Measurements from ENCODE around the gene CDC45. TPM values are rescaled to one million over a fixed set of nuclear protein-coding genes. Genes with fewer than 3 reads are reported as not detected.

Gene CDC45
- total and polyA plus RNA-seq, 2 donors (not counting 1 experiment from before 2014, with no cell fraction given), result 3.8 to 12.0 TPM

DNA sequence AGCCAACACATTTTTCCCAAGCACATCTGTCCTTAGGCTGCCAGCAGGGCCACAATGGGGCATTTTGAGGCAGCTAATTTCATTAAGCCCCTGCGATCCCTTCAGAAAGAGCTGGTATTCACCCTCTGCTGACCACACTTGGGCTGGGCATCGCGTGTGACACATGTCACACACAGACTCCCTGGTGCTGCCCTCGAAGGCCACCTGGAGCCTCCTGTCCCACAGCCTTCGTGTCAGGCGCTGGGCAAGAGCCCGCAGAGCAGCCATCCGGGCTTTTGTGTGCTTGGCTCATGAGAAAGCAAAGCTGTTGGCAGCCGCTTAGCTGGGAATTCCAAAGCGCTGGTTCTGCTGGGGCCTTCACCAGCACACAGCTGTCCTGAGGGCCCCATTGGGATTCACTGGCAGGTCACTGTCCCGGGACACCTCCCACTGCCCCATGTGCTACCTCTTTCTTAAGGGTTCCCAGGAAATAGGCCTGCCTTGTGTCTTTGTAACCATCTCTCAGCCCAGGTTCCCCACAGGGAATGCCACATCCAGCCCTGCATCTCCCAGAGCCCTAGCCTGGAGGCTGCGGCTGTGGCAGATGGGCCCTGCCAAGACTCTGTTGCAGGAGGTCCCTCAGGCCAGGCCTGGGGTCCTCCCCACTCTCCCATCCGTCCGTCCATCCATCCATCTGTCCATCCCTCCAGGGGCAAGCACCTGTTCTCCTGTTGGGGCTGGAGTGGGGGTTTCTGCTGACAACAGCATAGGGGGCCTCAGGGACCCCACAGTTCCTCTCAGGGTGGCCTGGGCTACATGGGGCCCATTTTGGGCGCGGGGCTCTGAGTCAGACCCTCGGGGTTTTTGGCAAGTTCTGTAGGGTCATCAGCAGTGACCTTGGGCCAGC lies 39.6 kb downstream of the CDC45 start:
- Histone ChIP-seq H3K9ac (ENCODE audit: insufficient read depth, low read length) (no peak overlapping the region), H3K4me2 (ENCODE audit: extremely low read depth, insufficient read depth, low read length) (no peak overlapping the region), H3K9me3 (ENCODE audit: control insufficient read depth, insufficient read depth, low read depth, low read length) (no peaks in the 10 kb centered on the region), H2AFZ (ENCODE audit: low read length) (no peak overlapping the region), H3K79me2 (ENCODE audit: control insufficient read depth, insufficient read depth, low read length) (no peaks in the 10 kb centered on the region), H3K36me3 (ENCODE audit: control insufficient read depth, insufficient read depth, low read length) (peaks cover 2% of the 10 kb centered on the region), H3K27me3 (ENCODE audit: control insufficient read depth, insufficient read depth, low read length) (peaks cover 7% of the 10 kb centered on the region), H3K4me3 (replicated peaks in 1 of 4; ENCODE audit: control extremely low read depth in 1 of 4, insufficient read depth in 1 of 4, low read depth in 3 of 4, low read length in 4 of 4) (no peak overlapping the region), H3K4me1 (ENCODE audit: control insufficient read depth, extremely low read depth, insufficient read depth, low read length) (no peaks in the 10 kb centered on the region), H3K27ac (ENCODE audit: insufficient read depth, low read length) (no peak overlapping the region), H4K20me1 (ENCODE audit: control insufficient read depth, extremely low read depth, insufficient read depth, low read length) (no peaks in the 10 kb centered on the region)
- TF ChIP-seq, protein P1, sequence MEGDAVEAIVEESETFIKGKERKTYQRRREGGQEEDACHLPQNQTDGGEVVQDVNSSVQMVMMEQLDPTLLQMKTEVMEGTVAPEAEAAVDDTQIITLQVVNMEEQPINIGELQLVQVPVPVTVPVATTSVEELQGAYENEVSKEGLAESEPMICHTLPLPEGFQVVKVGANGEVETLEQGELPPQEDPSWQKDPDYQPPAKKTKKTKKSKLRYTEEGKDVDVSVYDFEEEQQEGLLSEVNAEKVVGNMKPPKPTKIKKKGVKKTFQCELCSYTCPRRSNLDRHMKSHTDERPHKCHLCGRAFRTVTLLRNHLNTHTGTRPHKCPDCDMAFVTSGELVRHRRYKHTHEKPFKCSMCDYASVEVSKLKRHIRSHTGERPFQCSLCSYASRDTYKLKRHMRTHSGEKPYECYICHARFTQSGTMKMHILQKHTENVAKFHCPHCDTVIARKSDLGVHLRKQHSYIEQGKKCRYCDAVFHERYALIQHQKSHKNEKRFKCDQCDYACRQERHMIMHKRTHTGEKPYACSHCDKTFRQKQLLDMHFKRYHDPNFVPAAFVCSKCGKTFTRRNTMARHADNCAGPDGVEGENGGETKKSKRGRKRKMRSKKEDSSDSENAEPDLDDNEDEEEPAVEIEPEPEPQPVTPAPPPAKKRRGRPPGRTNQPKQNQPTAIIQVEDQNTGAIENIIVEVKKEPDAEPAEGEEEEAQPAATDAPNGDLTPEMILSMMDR (conservative IDR thresholded peaks at IDR 0.05 in 1 of 2, IDR thresholded peaks at IDR 0.05 in 1 of 2; ENCODE audit: low read depth in 1 of 2, low read length in 2 of 2), result no peak
- no peak for TF ChIP-seq EZH2 (IDR thresholded peaks at IDR 0.05; ENCODE audit: low read length, missing control alignments)
- DNase-seq (ENCODE audit: low read depth in 2 of 2), result no peak

DNA sequence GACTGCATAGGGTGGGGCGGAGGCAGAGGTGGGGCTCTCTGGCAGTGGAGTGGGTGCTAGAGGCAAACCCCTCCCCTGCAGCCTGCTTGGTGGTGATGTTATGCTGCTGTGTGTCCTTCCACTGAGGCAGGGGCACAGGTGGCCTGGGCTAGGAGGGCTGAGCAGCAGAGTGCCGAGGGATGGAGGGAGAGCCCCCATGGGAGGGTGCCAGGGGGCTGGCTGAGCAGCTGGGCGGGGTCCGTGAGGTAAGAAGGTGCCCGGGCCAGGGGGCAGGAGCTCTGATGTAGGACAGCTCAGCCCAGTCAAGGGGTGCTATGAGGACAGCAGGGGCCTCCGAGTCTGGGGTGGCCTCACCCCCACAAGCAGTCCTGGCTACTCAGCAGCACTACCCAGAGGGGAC lies 40.3 kb downstream of the CDC45 start:
- peaks cover 7% of the 10 kb centered on the region for H3K27me3 ChIP-seq (ENCODE audit: control insufficient read depth, insufficient read depth, low read length)
- H3K4me2 ChIP-seq (ENCODE audit: extremely low read depth, insufficient read depth, low read length), result no peak overlapping the region
- H3K79me2 ChIP-seq (ENCODE audit: control insufficient read depth, insufficient read depth, low read length), result no peaks in the 10 kb centered on the region
- peaks cover 2% of the 10 kb centered on the region for H3K36me3 ChIP-seq (ENCODE audit: control insufficient read depth, insufficient read depth, low read length)
- no peak overlapping the region for H3K27ac ChIP-seq (ENCODE audit: insufficient read depth, low read length)
- no peak overlapping the region for H3K4me3 ChIP-seq (replicated peaks in 1 of 4; ENCODE audit: control extremely low read depth in 1 of 4, insufficient read depth in 1 of 4, low read depth in 3 of 4, low read length in 4 of 4)
- no peak overlapping the region for H3K9ac ChIP-seq (ENCODE audit: insufficient read depth, low read length)
- TF ChIP-seq, protein P1 (conservative IDR thresholded peaks at IDR 0.05 in 1 of 2, IDR thresholded peaks at IDR 0.05 in 1 of 2; ENCODE audit: low read depth in 1 of 2, low read length in 2 of 2), result no peak
- no peak for TF ChIP-seq EZH2 (IDR thresholded peaks at IDR 0.05; ENCODE audit: low read length, missing control alignments)
- no peaks in the 10 kb centered on the region for H3K9me3 ChIP-seq (ENCODE audit: control insufficient read depth, insufficient read depth, low read depth, low read length)
- no peaks in the 10 kb centered on the region for H3K4me1 ChIP-seq (ENCODE audit: control insufficient read depth, extremely low read depth, insufficient read depth, low read length)
- H2AFZ ChIP-seq (ENCODE audit: low read length), result no peak overlapping the region
- DNase-seq (ENCODE audit: low read depth in 2 of 2), result no peak
- no peaks in the 10 kb centered on the region for H4K20me1 ChIP-seq (ENCODE audit: control insufficient read depth, extremely low read depth, insufficient read depth, low read length)

DNA sequence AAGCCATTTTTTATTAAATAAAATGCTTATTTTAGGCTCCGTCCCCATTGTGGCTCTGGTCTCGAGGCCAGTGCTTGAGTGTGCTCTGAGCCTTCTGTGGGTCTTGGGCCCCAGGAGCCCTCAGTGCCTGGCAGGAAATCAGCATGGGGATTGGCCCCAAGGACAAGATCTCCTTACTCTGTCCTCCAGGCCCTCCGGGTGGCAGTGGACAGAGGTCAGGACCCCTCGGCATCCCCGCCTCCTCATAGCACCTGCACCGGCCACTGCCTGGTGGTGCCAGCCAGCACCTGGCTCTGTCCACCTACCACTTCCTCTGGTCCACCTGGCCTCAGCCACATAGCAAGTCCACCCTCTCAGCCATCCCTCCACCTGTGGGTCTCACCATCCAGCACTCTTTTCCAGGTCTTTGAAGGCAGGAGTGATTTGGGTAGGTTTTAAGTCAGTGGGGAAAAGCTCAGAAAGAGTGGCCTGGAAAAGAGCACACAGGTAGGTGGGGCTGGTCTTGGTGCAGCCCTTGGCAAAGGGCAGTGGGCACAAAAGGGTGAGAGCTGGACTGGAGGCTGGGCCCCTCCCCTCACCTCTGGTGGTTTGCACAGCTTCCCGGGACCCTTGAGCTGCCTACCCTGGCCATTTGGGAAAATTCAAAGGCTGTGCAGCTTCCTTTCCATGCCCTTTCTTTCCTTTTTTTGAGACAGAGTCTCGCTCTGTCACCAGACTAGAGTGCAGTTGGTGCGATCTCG lies 41.0 kb downstream of the CDC45 start:
- H3K9me3 ChIP-seq (ENCODE audit: control insufficient read depth, insufficient read depth, low read depth, low read length), result no peaks in the 10 kb centered on the region
- peaks cover 7% of the 10 kb centered on the region for H3K27me3 ChIP-seq (ENCODE audit: control insufficient read depth, insufficient read depth, low read length)

More for the DNA sequence above, 41.0 kb downstream of the CDC45 start:
- H3K4me3 ChIP-seq (replicated peaks in 1 of 4; ENCODE audit: control extremely low read depth in 1 of 4, insufficient read depth in 1 of 4, low read depth in 3 of 4, low read length in 4 of 4), result no peak overlapping the region
- H3K9ac ChIP-seq (ENCODE audit: insufficient read depth, low read length), result no peak overlapping the region
- H4K20me1 ChIP-seq (ENCODE audit: control insufficient read depth, extremely low read depth, insufficient read depth, low read length), result no peaks in the 10 kb centered on the region
- H2AFZ ChIP-seq (ENCODE audit: low read length), result no peak overlapping the region
- no peak for DNase-seq (ENCODE audit: low read depth in 2 of 2)
- no peak for TF ChIP-seq EZH2 (IDR thresholded peaks at IDR 0.05; ENCODE audit: low read length, missing control alignments)
- TF ChIP-seq, protein P1 (conservative IDR thresholded peaks at IDR 0.05 in 1 of 2, IDR thresholded peaks at IDR 0.05 in 1 of 2; ENCODE audit: low read depth in 1 of 2, low read length in 2 of 2), result no peak
- no peaks in the 10 kb centered on the region for H3K79me2 ChIP-seq (ENCODE audit: control insufficient read depth, insufficient read depth, low read length)
- no peak overlapping the region for H3K27ac ChIP-seq (ENCODE audit: insufficient read depth, low read length)
- H3K4me1 ChIP-seq (ENCODE audit: control insufficient read depth, extremely low read depth, insufficient read depth, low read length), result no peaks in the 10 kb centered on the region
- H3K4me2 ChIP-seq (ENCODE audit: extremely low read depth, insufficient read depth, low read length), result no peak overlapping the region
- no peaks in the 10 kb centered on the region for H3K36me3 ChIP-seq (ENCODE audit: control insufficient read depth, insufficient read depth, low read length)

Data from fibroblast of lung (primary cell).